NT2/D1 (cell line): ENCODE data around the gene MBNL2.

Experiments
- SUZ12 ChIP-seq: IDR thresholded peaks from 2 replicates; pipeline ENCODE4 v1.6.1; 2011; ENCODE audit not compliant: insufficient read length, insufficient read depth; ENCODE audit errors: extremely low read depth
- ZNF274 ChIP-seq: IDR thresholded peaks from 2 replicates; pipeline ENCODE4 v1.6.1; 2011; ENCODE audit warnings: mild to moderate bottlenecking, low read depth, low read length

DNA sequence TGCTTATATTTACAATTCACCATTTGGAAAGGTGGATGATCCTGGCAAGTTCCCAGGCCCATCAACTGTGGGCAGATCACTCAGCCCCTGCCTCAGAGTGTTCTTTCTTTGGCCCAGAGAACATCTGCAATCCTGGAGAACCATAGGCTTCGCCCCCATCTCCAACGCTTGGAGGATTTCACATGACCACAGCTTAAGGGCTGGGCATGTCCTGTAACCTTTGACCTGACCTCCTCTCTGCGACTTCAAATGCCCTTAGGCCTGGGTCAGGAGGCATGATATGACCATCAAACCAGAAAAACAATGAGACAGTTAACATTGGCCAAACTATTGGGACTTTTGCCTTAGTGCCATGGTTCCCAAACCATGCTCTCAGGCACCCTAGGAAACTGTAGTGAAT, 7.2 kb upstream of the MBNL2 start:
- TF ChIP-seq ZNF274 (no peak), SUZ12 (no peak)
